Astrocyte (in vitro differentiated cells and primary cell): ENCODE data around the gene SHROOM3.
A peak's percentile ranks its signal among the peaks of the same experiment; 100 is the strongest.

ENCODE experiments used
- CTCF ChIP-seq: IDR thresholded peaks from 2 replicates; pipeline ENCODE4 v1.5.1; 2011; ENCODE audit warnings: low read depth, mild to moderate bottlenecking, inconsistent platforms, low read length, moderate library complexity; ENCODE audit not compliant: insufficient read depth
- EZH2 ChIP-seq: IDR thresholded peaks from 2 replicates; pipeline ENCODE4 v1.6.1; 2012; ENCODE audit warnings: mild to moderate bottlenecking, low read length, inconsistent platforms; ENCODE audit not compliant: insufficient read depth

DNA sequence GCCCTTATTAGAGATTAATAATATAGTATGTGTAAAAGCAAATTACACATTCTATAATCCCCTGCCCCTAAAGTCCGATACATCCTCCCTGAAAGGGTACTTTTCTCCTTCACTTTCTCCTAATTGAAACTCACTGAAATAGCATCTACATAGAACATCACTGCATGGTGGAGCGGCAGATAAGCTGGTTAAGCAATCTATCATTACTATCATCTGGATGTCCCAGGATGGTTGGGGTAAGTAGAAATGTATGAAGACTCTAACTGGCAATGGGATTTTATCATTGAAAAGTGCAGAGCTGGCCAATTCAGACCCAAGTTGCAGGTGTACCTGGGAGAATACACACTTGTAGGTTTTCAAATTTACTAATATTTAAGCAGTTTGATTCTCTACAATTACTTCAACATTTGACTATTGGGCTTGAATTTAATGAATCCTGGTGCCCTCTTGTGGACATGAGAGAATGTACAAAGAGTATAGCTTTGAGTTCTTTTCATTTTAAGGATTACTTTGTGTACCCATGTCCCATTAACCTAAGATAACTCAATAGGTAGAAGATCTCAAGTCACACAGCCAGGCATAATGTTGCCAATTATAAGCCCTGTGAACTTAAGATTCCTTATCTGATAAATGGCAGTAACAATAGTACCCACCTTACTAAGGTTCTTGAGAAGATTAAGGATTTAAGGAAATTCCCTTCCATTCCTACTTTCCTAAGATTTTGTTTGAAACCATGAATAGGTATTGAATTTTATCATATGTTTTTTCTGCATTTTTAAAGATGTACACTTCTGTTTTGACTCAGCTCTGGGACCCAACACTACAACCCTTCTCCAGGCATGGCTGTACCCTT is 69.8 kb downstream of the SHROOM3 start:
- TF ChIP-seq CTCF (peak; percentile 75), EZH2 (no peak)
